IMR-90 (cell line): ENCODE data around the gene HOATZ. TPM values are rescaled to one million over a fixed set of nuclear protein-coding genes. Genes with fewer than 3 reads are reported as not detected.

Experiments
- ATAC-seq: fragments of 200-7000 bp; cut with Tn5 transposase; 2 replicates; pipeline ENCODE4 v1.9.1; 2020; ENCODE audit warnings: low read depth, mild to moderate bottlenecking, moderate library complexity
- BruUV-seq: library from RNA; stranded (reverse); fragments of 400-500 nt; replicated peaks from 2 replicates; lab custom pipeline; 2021; lab: Mats Ljungman, UMichigan
- CTCF ChIA-PET: fragments of 300-600 bp; formaldehyde crosslinking; extraction: SDS; loops from one replicate; lab custom pipeline; 2021; ENCODE audit warnings: antibody characterized with exemption; lab: Yijun Ruan, JAX
- POLR2A ChIA-PET: fragments of 300-600 bp; sonication (Branson Sonifier 250); formaldehyde crosslinking; loops from one replicate; lab custom pipeline; 2022; ENCODE audit warnings: antibody characterized with exemption; ENCODE audit not compliant: unreplicated experiment; lab: Charles Lee
- DNase-seq: peaks from one replicate; pipeline ENCODE4 v3.0.0; 2013
- H2AFZ ChIP-seq: replicated peaks from 2 replicates; pipeline ENCODE3; 2013; ENCODE audit warnings: low read length, mild to moderate bottlenecking; ENCODE audit not compliant: poor library complexity
- H2AK5ac ChIP-seq: 2 replicates; pipeline ENCODE4 v1.6.1; 2013; ENCODE audit warnings: low read depth, low read length, inconsistent platforms
- H2AK9ac ChIP-seq: replicated peaks from 2 replicates; pipeline ENCODE3; 2013; ENCODE audit warnings: mild to moderate bottlenecking, low read depth, low read length, moderate library complexity; ENCODE audit not compliant: poor library complexity
- H2BK120ac ChIP-seq: 2 replicates; pipeline ENCODE4 v1.6.1; 2013; ENCODE audit warnings: low read depth, low read length, inconsistent platforms
- H2BK15ac ChIP-seq: 3 replicates; pipeline ENCODE4 v1.6.1; 2013; ENCODE audit warnings: low read depth, low read length, inconsistent platforms
- H2BK20ac ChIP-seq: 2 replicates; pipeline ENCODE4 v1.6.1; 2013; ENCODE audit warnings: low read depth, mild to moderate bottlenecking, inconsistent platforms, low read length, moderate library complexity
- H2BK5ac ChIP-seq: 2 replicates; pipeline ENCODE4 v1.6.1; 2013; ENCODE audit warnings: mild to moderate bottlenecking, low read depth, low read length, inconsistent platforms; ENCODE audit not compliant: poor library complexity, severe bottlenecking
- H3K14ac ChIP-seq: replicated peaks from 2 replicates; pipeline ENCODE4 v1.6.1; 2013; ENCODE audit warnings: low read depth, low read length, inconsistent platforms
- H3K18ac ChIP-seq: 2 replicates; pipeline ENCODE4 v1.6.1; 2013; ENCODE audit warnings: low read depth, low read length, control low read depth
- H3K23ac ChIP-seq: 2 replicates; pipeline ENCODE4 v1.6.1; 2013; ENCODE audit warnings: low read depth, low read length, inconsistent platforms
- H3K27ac ChIP-seq: 2 replicates; pipeline ENCODE4 v1.5.1; 2013; ENCODE audit warnings: mild to moderate bottlenecking, control low read depth, low read length; ENCODE audit not compliant: insufficient read depth
- H3K27me3 ChIP-seq: 2 replicates; pipeline ENCODE4 v1.6.1; 2013; ENCODE audit warnings: low read length; ENCODE audit not compliant: control insufficient read depth, insufficient read depth
- H3K36me3 ChIP-seq: 2 replicates; pipeline ENCODE4 v1.6.1; 2013; ENCODE audit warnings: low read length, mixed read lengths; ENCODE audit not compliant: control insufficient read depth, insufficient read depth
- H3K4ac ChIP-seq: 2 replicates; pipeline ENCODE4 v1.6.1; 2013; ENCODE audit warnings: low read depth, low read length, inconsistent platforms
- H3K4me1 ChIP-seq: 2 replicates; pipeline ENCODE4 v1.6.1; 2013; ENCODE audit warnings: low read length, mixed read lengths; ENCODE audit not compliant: control insufficient read depth, insufficient read depth
- H3K4me2 ChIP-seq: 2 replicates; pipeline ENCODE4 v1.6.1; 2013; ENCODE audit warnings: low read depth, mild to moderate bottlenecking, control low read depth, low read length, moderate library complexity
- H3K4me3 ChIP-seq: 2 replicates; pipeline ENCODE4 v1.5.1; 2013; ENCODE audit warnings: low read depth, mild to moderate bottlenecking, control low read depth, low read length, moderate library complexity; ENCODE audit not compliant: insufficient read depth
- H3K56ac ChIP-seq: 2 replicates; pipeline ENCODE4 v1.6.1; 2013; ENCODE audit warnings: low read length, inconsistent platforms; ENCODE audit not compliant: insufficient read depth; ENCODE audit errors: extremely low read depth
- H3K79me1 ChIP-seq, 2 experiments: 2 replicates each; pipeline ENCODE4 v1.6.1; 2013; ENCODE audit warnings: low read length in 2 of 2, inconsistent platforms in 1 of 2, low read depth in 1 of 2
- H3K9ac ChIP-seq: 2 replicates; pipeline ENCODE4 v1.6.1; 2013; ENCODE audit warnings: low read depth, low read length, control low read depth
- H3K9me1 ChIP-seq: 2 replicates; pipeline ENCODE4 v1.6.1; 2013; ENCODE audit warnings: low read length, inconsistent platforms; ENCODE audit not compliant: insufficient read depth
- H3K9me3 ChIP-seq: 2 replicates; pipeline ENCODE4 v1.6.1; 2013; ENCODE audit warnings: low read length; ENCODE audit not compliant: control insufficient read depth, insufficient read depth
- H4K20me1 ChIP-seq: 2 replicates; pipeline ENCODE4 v1.6.1; 2013; ENCODE audit warnings: low read length, inconsistent platforms; ENCODE audit not compliant: insufficient read depth
- H4K5ac ChIP-seq: 2 replicates; pipeline ENCODE4 v1.6.1; 2013; ENCODE audit warnings: mild to moderate bottlenecking, low read depth, low read length, control low read depth
- H4K8ac ChIP-seq, 2 experiments: 2 replicates each; pipeline ENCODE4 v1.6.1; 2013; ENCODE audit warnings: low read depth in 2 of 2, low read length in 2 of 2, control low read depth in 1 of 2, inconsistent platforms in 1 of 2
- H4K91ac ChIP-seq: 2 replicates; pipeline ENCODE4 v1.6.1; 2013; ENCODE audit warnings: low read depth, low read length, inconsistent platforms; ENCODE audit not compliant: insufficient read depth
- BHLHE40 ChIP-seq: fragments of 150-350 bp; IDR thresholded peaks from 2 replicates; pipeline ENCODE4 v1.6.1; 2016; ENCODE audit warnings: mild to moderate bottlenecking, low read depth, low read length
- CEBPB ChIP-seq: IDR thresholded peaks from 2 replicates; pipeline ENCODE4 v1.6.1; 2012; ENCODE audit warnings: low read depth, low read length, improper control_type of control experiment
- CHD1 ChIP-seq: IDR thresholded peaks from 2 replicates; pipeline ENCODE4 v1.6.1; 2012; ENCODE audit warnings: low read depth, low read length, improper control_type of control experiment
- CTCF ChIP-seq: conservative IDR thresholded peaks from 2 replicates; pipeline ENCODE4 v1.5.1; 2012; ENCODE audit warnings: mild to moderate bottlenecking, low read depth, low read length, improper control_type of control experiment
- ELK1 ChIP-seq: fragments of 150-350 bp; IDR thresholded peaks from 2 replicates; pipeline ENCODE4 v1.6.1; 2016; ENCODE audit warnings: low read depth, mild to moderate bottlenecking, low read length, moderate library complexity, borderline replicate concordance
- FOS ChIP-seq: fragments of 150-350 bp; IDR thresholded peaks from 2 replicates; pipeline ENCODE4 v1.6.1; 2016; ENCODE audit warnings: low read depth, low read length
- MAFK ChIP-seq: IDR thresholded peaks from 2 replicates; pipeline ENCODE4 v1.6.1; 2012; ENCODE audit warnings: low read depth, low read length, improper control_type of control experiment
- MAZ ChIP-seq: IDR thresholded peaks from 2 replicates; pipeline ENCODE4 v1.6.1; 2012; ENCODE audit warnings: low read depth, mild to moderate bottlenecking, low read length, improper control_type of control experiment, moderate library complexity, borderline replicate concordance
- MXI1 ChIP-seq: IDR thresholded peaks from 2 replicates; pipeline ENCODE4 v1.6.1; 2012; ENCODE audit warnings: low read depth, mild to moderate bottlenecking, low read length, moderate library complexity, borderline replicate concordance
- NFE2L2 ChIP-seq: fragments of 150-350 bp; IDR thresholded peaks from 2 replicates; pipeline ENCODE4 v1.6.1; 2016; ENCODE audit warnings: low read depth, mild to moderate bottlenecking, low read length
- POLR2A ChIP-seq: IDR thresholded peaks from 2 replicates; pipeline ENCODE4 v1.6.1; 2012; ENCODE audit warnings: mild to moderate bottlenecking, low read depth, low read length
- RAD21 ChIP-seq: IDR thresholded peaks from 2 replicates; pipeline ENCODE4 v1.6.1; 2012; ENCODE audit warnings: low read length, improper control_type of control experiment
- RCOR1 ChIP-seq: IDR thresholded peaks from 2 replicates; pipeline ENCODE4 v1.6.1; 2012; ENCODE audit warnings: mild to moderate bottlenecking, low read length, improper control_type of control experiment; ENCODE audit not compliant: insufficient replicate concordance
- RFX5 ChIP-seq: IDR thresholded peaks from 2 replicates; pipeline ENCODE4 v1.8.0; 2012; ENCODE audit warnings: low read depth, mild to moderate bottlenecking, low read length, moderate library complexity
- SMC3 ChIP-seq: fragments of 150-350 bp; IDR thresholded peaks from 2 replicates; pipeline ENCODE4 v1.6.1; 2016; ENCODE audit warnings: low read depth, mild to moderate bottlenecking, antibody characterized with exemption, low read length, moderate library complexity
- USF2 ChIP-seq: fragments of 150-350 bp; IDR thresholded peaks from 2 replicates; pipeline ENCODE4 v1.6.1; 2017; ENCODE audit warnings: mild to moderate bottlenecking, antibody characterized with exemption, low read length, low read depth
- dilution Hi-C: fragments of 300-500 bp; cut with HindIII; formaldehyde crosslinking; loops from one replicate; pipeline ENCODE4 v1.14.3; 2018; ENCODE audit warnings: low sequenced_read_pairs; ENCODE audit not compliant: unreplicated experiment
- in situ Hi-C: fragments of 300-500 bp; cut with MboI; formaldehyde crosslinking; loops from 3 replicates; pipeline ENCODE4 v1.14.3; 2019; ENCODE audit warnings: low sequenced_read_pairs, inconsistent platforms, mixed read lengths
- intact Hi-C: fragments of 100-400 bp; cut with micrococcal nuclease; formaldehyde crosslinking; loops from 2 replicates; pipeline ENCODE4 v1.10.0; 2022
- polyA plus RNA-seq, 3 experiments: library from polyadenylated mRNA; depleted of rRNA; stranded (reverse); fragments of >200 nt; gene quantifications; 2 replicates each; pipeline ENCODE4 v1.2.3, GENCODE V29; 2012; ENCODE audit warnings: low replicate concordance in 1 of 3
- total RNA-seq: library from RNA; depleted of rRNA; stranded (reverse); fragments of >200 nt; gene quantifications from 2 replicates; pipeline ENCODE4 v1.2.3, GENCODE V29; 2012

The HOATZ gene
- total and polyA plus RNA-seq, 2 of the 4 experiments (the other 2 are of a cell fraction): not detected

GRCh38 chr11:111554532-111554931 is 40.0 kb downstream of the HOATZ start:
- no peaks in the 10 kb centered on the region; the same call in 1 of the 2 replicates for H4K20me1 ChIP-seq
- peak overlapping the region; percentile 62; the same call in 1 of the 2 replicates for H3K4ac ChIP-seq
- POLR2A ChIA-PET: no interaction called here
- in situ Hi-C loops: no loop called here
- H4K8ac ChIP-seq: peak overlapping the region in 1 of 2 experiments; percentile 50; a peak in 1 of 4 replicates
- CTCF ChIA-PET: interaction anchor here (0.5 to 1.0 kb wide), 2 partner anchors 12 to 316 kb away, joined by 4 read pairs; no protein-coding TSS in a partner anchor
- H2BK15ac ChIP-seq: peak overlapping the region; percentile 72; the same call in 2 of the 3 replicates
- peak overlapping the region; percentile 66 for H2BK120ac ChIP-seq
- peaks cover 14% of the 10 kb centered on the region for H3K9me1 ChIP-seq
- H3K4me2 ChIP-seq: no peak overlapping the region
- no TSS peak for BruUV-seq
- peak overlapping the region; percentile 60 for H3K14ac ChIP-seq
- H3K27ac ChIP-seq: peak overlapping the region; percentile 20; the same call in 1 of the 2 replicates
- peaks cover 14 to 45% of the 10 kb centered on the region in 2 experiments for H3K79me1 ChIP-seq
- 0 out of 2 replicates have a peak overlapping the region, but pooled peaks have one; percentile 45 for H3K56ac ChIP-seq
- peaks cover 33% of the 10 kb centered on the region for H3K36me3 ChIP-seq
- H3K18ac ChIP-seq: peak overlapping the region; percentile 96; the same call in 1 of the 2 replicates
- no peaks in the 10 kb centered on the region for H3K27me3 ChIP-seq
- H2BK20ac ChIP-seq: peak overlapping the region; percentile 22; the same call in 1 of the 2 replicates
- H2AK5ac ChIP-seq: no peak overlapping the region; the same call in 1 of the 2 replicates
- DNase-seq (no peak), ATAC-seq (no peak)
- no peak overlapping the region for H2AFZ ChIP-seq
- H4K5ac ChIP-seq: peak overlapping the region; percentile 59; the same call in 1 of the 2 replicates
- H3K4me1 ChIP-seq: peaks cover 30% of the 10 kb centered on the region
- H3K4me3 ChIP-seq: no peak overlapping the region
- intact Hi-C loops: no loop called here
- TF ChIP-seq RAD21: no peak
- no peak for TF ChIP-seq CEBPB
- no peak for TF ChIP-seq CHD1
- TF ChIP-seq SMC3: no peak
- TF ChIP-seq FOS: no peak
- TF ChIP-seq RFX5: no peak
- no peak for TF ChIP-seq USF2
- TF ChIP-seq MXI1: no peak
- TF ChIP-seq MAZ: no peak
- no peak for TF ChIP-seq BHLHE40
- no peak for TF ChIP-seq NFE2L2
- TF ChIP-seq ELK1: no peak
- no peak for TF ChIP-seq RCOR1
- TF ChIP-seq MAFK: no peak
- TF ChIP-seq CTCF: no peak
- no peak for TF ChIP-seq POLR2A
- dilution Hi-C loops: no loop called here
- no peak overlapping the region for H2AK9ac ChIP-seq
- H2BK5ac ChIP-seq: peak overlapping the region; percentile 98
- H4K91ac ChIP-seq: 0 out of 2 replicates have a peak overlapping the region, but pooled peaks have one; percentile 26
- H3K23ac ChIP-seq: peak overlapping the region; percentile 46; the same call in 1 of the 2 replicates
- H3K9ac ChIP-seq: no peak overlapping the region
- peaks cover 2% of the 10 kb centered on the region; the same call in 1 of the 2 replicates for H3K9me3 ChIP-seq
